NCI-H2227 (cell line): ENCODE measurements around the gene PARN.
A peak's percentile ranks its signal among the peaks of the same experiment; 100 is the strongest.
"Not testable (repeated sequence)": the region's sequence is repeated elsewhere in the genome, so short reads cannot be mapped to it uniquely, and the experiment has no call there.

Experiments
- DNase-seq: peaks from one replicate; lab custom pipeline; 2025; ENCODE audit not compliant: unreplicated experiment; lab: John Stamatoyannopoulos, UW

PARN gene

DNA sequence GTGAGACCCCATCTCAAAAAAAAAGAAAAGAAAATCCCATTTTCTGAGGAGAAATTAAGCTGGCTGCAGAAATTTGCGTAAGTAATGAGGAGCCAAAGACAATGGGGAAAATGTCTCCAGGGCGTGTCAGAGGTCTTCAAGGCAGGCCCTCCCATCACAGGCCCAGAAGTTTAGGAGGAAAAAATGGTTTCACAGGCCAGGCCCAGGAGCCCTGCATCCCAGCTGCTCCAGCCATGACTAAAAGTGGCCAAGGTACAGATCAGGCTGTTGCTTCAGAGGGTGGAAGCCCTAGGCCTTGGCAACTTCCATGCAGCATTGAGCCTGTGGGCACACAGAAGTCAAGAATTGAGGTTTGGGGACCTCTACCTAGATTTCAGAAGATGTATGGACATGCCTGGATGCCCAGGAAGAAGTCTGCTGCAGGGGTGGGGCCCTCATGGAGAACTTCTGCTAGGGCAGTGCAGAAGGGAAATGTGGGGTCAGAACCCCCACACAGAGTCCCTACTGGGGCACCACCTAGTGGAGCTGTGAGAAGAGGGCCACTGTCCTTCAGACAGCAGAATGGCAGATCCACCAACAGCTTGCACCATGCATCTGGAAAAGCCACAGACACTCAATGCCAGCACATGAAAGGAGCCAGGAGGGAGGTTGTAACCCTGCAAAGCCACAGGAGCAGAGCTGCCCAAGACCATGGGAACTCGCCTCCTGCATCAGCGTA, 55.2 kb downstream of the PARN start:
- DNase-seq = not testable (repeated sequence)

DNA sequence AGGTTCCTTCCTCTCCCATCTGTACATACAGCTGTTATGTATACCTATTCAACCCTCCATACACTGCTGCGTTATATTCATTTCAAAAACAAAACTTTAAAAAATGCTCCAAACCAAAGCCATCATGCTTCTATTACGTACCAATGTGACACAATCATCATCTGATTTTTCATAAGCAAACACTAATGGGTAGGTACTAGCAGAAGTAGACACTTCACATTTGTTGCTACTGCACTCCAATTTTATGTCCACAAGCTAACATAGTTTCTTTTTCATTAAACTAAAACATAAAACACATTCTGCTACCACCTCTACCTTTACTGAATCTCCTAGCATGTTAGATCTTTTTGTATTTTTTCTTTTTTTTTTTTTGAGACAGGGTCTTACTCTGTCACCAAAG, 57.5 kb downstream of the PARN start:
- no peak for DNase-seq

DNA sequence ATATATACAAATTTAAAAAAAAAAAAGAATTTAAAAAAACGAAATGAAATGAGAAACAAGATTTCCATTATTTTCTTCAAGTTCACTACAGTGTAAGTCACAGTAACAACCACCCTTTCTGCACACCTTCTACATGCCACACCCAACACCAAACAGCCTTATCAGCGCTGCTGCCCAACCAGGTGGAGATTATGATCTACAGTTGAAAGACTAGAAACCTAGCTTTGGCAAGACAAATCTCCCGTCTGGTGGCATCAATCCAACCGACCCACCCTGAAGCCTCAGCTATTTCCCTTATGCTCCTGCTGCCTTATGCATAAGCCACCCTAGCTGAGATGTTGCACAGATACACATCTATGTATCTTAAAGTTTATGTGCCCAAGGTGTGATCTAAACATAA, 60.8 kb downstream of the PARN start:
- DNase-seq = no peak

DNA sequence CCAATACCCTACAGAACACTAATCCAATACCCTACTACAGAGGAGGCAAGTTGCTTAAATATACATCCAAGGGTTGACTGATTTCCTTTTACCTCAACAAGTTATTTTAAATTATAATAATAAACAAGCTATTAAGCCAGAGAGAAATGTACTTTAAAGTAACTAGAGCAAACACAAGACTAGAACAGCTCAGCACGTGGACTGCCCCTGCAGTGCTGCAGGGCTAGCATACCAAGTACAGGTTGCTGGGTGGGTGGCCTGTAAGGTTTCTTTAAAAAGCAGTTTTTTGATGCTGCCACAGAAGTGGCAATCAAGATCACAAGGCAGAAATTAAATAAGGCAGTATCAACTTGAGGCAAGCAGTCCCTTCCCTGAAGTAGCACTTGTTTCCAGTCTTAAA, 63.5 kb downstream of the PARN start:
- no peak for DNase-seq

DNA sequence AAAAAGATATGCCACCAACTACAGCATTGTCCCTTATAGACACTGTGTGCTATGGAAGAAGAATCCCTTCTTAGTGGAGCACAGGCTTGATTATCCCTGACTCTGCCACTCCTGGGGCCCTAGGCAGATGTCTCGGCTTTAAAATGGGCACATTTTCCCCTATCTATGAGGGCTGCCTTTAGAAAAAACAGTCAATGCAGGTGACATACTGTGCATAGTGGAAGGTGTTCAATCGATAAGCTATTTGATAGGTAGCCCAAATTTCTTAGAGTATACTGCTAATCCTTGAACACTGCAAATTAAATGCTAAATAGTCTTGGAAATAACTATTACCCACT, 64.4 kb downstream of the PARN start:
- DNase-seq = no peak

DNA sequence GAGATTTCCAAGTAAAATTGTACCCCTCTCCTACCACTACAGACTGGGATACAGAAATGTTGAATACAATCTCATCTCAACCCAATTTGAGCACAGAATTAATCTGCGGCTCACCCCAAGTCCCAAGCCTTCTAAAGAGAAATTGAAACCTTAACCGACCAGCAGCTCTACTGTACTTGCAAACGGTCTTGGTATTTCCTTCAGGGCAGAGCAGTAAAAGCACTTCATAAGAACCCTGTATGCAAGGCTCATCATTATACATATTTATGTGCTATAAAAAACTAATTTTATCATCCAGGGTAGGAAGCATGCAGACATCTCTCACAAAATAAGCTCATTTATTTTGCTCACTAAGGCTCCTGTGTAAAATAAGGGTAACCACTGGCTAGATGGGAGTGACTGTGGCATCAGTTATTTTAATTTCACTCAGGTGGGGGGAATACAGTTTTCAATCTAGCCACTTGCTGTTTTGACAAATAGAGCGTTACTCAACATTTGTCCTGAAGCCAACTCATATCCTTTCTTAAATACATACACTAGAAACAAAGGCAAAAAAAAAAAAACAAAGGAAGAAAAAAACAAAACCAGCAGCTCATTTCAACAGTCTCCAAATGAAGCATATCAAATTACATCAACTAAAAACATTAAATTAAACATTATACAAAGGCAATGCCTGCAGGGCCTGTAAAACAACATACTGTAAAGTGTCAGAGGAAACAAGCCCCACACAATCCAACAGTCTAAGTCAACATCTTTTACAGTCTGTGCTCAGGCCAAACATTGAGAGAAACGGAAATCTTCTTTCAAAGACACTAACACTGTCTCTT, 65.0 kb downstream of the PARN start:
- DNase-seq = no peak

DNA sequence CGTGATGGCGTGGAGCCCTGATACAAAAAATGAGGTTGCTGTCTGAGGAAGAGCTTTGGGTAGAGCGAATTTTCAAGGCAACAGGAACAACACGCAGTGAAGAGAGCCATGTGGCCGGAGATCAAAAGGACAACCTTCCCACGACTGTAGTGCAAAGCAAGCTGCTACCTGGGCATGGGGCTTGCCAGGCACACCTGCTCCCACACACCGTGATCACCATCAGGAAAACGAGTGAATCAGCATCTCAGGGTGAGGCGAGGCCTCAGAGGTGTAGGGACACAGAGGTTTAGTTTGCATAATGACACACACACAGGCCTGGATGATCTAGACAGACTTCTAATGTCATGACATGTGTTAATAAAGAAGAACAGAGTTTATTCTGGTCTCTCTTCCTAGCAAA, 65.7 kb downstream of the PARN start:
- DNase-seq = no peak

DNA sequence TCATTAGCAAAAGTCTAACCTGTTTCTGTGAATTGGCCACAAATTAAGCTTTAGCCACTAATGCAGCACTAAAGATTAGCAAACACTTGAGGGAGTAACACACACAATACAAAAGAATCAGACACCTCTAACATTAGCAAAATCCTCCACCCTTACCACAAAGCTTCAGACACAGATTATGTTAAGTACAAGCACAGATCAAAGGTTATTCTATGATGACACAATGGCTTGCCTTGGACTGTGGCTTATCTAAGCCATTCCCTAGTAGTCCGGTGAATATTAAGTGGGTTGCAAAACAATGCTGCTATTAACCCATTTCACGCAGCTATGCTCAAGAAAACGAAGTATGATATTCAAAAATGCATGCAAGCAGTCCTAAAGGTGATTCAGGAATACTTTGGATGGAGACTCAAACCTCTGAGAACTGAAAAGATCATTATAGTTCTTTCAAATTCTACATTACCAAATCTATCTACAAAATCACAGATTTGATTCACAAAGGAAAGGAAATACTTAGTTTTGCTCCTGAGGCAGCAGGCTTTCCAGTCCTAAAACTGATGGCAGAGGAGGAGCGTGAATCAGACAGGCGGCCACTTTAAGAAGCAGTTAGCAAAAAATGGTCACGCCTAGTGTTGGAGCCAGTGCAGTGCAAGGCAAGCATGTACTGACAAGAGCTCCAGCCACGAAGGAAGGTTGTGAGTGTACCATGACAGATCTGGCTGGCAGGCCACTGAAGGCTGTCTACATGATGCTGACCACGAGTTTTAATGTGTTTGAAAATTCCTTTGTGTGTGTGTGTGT, 67.2 kb downstream of the PARN start:
- peak; percentile 62 for DNase-seq

DNA sequence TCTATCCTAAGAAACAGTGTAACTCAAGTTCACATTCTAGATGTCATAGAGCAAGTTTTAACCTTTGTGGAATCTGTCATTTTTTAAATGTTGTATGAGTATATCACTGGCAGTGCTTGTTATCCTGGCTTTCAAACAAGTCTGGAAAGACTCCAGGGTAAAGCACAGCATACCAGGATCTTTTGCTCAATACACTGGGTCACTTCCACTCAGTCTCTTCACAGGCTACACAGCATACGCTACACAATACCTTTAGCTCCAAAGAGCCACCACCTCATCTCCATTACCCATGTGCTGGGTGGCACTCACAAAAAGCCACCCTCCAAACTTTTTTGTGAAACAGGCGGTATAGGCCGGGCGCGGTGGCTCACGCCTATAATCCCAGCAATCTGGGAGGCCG, 69.5 kb downstream of the PARN start:
- no peak for DNase-seq

DNA sequence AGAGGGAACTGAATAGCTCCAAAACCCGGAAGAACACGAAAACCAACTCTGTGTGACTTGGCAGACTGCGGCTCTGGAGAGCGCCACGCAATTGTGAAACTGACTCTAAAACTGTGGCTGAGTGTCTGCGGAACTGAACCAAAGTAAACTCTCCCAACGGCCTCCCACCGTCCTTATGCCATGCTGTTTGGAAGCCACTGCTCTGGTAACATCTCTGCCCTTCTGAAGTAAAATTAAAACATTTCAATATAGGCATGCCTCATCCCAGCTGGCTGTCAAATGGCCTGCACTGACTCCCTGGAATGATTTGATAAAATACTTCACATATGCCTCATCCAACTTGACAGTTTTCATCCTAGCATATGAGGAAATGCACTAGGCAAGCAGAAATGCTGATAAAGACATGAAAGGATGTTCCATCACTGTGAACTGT, 70.2 kb downstream of the PARN start:
- no peak for DNase-seq

DNA sequence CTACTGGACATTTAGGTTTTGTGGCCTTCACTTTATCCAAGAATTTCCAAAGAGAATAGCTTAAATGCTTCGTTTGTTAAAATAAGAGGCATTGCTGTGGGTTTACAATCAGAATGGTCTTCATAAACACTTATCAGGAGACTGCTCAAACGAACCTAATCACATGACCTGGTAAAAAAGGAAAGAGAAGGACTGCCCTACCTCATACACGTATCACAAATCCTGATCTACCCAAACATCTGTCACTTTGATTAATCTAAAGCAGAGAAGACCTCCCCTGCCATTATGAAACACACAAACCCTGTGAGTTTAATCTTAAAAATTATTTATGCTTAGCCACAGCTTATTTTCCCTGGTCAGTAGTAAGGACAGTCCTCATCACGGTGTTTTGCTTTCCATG, 76.6 kb downstream of the PARN start:
- no peak for DNase-seq

DNA sequence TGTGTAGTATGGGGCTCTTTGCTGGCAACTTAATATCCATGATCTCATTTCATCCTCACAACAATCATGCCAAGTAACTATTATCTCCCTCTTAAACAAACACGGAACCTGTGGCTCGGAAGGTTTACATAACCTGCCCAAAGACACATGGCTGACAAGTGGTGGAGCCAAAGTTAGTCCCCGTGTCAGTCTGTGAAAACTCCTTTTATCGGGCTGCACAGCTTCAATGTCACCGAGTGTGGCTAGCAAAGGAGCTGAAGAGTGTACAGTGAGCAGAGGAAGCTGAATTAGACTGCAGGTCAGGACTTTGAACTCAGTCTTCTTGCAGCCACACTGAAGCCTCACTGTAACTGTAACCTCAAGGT, 80.3 kb downstream of the PARN start:
- DNase-seq = peak; percentile 82

DNA sequence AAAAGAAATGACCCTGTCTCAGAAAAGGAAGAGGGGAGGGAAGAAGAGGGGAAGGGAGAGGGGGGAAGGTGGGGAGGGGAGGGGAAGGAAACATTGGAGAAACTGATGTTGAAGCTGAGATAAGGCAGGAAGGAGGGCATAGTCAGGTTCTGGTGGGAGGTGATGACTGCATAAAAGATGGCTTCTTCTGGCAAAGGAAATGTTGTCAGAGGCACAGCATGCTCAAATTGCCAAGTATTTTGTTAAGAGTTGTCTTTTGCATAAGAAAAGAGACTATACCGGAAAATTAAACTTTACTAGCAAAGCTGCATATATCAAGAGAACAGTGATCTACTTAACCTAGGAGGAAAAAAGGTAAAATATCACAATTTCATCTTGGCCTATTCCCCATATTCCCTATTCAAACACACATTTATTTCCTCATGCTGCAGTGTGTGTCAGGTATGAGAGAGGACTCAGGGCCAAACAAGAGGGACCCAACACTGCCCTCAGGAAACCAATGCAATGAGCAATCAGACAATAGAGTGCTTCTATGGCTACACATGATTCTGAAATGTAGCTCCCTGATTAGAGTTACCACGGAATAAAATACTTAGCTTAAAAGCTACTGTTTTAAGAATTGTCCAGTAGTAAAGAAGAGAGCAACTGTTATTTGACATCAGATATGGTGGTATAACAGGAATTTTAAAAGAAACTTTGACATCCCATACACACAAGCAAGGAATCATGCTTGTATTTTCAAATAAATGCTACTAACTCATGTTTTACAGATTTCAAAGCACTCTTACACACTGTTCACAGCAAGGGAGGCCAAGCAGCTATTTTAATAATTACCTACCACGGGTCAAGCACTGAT, 80.9 kb downstream of the PARN start:
- DNase-seq = no peak

DNA sequence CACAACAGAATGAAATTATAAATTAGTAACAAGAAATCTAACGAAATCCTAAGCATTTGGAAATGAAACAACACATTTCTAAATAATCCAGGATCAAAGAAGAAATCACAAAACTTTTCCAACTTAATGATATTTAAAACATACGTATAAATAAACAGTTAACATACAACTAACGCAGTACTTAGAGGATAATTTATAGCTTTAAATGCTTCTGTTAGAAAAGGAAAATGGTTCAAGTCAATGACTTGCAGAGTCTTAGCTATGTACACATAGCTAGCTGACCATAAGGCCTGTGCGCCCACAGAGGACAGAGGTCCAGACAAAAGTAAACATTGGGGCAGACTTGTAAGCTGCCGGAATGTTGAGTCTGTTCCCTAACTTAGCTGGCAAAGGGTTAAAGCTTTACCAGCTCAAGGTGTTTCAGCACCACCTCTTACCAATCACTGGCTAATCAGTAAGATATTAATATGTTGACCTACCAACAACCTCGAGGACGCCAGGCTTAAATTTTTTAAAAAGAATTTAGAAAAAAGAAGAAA, 84.6 kb downstream of the PARN start:
- no peak for DNase-seq

DNA sequence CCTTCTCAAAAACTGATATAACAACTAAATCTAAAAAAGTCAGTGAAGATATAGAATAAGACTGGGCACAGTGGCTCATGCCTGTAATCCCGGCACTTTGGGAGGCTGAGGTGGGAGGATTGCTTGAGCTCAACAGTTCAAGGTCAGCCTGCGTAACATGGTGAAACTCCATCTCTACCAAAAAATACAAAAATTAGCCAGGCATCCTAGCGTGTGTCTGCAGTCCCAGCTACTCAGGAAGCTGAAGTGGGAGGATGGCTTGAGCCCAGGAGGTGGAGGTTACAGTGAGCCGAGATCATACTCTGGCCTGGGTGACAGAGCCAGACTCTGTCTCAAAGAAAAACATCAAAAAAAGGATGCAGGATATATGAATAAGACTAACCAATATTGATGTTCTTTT, 85.2 kb downstream of the PARN start:
- not testable (repeated sequence) for DNase-seq

DNA sequence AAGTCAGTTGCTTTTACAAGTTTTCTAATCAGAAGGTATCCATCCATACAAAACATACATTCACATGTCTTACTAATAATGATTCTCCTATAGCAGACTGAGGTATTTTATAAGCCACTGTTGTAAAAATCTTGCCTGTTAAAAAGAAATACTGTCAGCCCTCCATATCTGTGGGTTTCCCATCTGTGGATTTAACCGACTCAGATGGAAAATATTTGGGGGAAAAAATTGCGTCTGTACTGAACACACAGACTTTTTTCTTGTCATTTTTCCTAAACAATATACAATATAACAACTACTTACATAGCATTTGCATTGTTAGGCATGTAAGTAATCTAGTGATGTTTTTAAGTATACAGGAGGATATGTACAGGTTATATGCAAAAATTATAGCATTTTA, 90.4 kb downstream of the PARN start:
- no peak for DNase-seq

DNA sequence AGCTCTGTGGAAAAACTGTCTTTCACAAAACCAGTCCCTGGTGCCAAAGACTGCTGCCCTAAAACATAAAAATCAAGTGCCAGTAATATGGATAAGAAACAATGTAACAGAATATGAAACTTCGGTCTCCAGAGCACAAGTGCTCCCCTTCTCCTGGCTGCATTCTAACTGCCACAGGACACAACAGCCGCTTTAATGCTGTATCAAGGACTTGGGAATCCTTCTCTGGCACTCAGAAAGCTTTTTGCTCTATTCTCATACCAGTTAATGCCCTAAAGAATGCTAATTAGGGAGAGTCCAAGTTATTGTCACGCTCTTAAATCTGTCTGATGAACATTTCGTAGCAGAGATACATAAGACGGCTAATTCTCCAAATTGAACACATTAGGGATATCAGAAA, 90.9 kb downstream of the PARN start:
- DNase-seq = no peak

DNA sequence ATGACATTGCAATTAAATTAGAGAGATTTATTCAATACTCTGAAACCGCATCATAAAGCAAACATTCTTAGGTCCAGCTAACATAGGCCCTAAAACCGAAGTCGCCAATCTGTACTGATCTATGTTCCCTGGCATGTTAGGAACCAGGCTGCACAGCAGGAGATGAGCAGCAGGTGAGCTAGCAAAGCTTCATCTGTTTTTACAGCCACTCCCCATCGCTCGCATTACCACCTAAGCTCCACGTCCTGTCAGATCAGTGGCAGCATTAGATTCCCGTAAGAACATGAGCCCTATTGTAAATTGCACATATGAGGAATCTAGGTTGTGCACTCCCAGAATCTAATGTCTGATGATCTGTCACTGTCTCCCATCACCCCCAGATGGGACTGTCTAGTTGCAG, 91.5 kb downstream of the PARN start:
- DNase-seq = no peak

DNA sequence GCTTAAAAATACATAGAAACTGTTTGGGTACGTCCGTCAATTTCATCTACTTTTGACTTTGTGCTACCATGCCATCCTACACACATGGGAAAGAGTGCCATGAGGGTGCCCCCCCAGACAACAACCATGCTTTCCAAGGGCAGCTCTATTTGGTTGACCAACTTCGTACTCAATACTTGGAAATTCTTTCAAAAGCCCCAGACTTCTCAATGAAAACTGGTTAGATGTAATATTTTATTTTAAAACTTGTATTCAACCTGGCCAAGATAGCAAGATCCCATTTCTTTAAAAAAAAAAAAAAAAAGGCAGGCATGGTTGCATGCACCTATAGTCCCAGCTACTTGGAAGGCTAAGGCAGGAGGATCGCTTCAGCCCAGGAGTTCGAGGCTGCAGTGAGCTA, 98.4 kb downstream of the PARN start:
- no peak for DNase-seq

DNA sequence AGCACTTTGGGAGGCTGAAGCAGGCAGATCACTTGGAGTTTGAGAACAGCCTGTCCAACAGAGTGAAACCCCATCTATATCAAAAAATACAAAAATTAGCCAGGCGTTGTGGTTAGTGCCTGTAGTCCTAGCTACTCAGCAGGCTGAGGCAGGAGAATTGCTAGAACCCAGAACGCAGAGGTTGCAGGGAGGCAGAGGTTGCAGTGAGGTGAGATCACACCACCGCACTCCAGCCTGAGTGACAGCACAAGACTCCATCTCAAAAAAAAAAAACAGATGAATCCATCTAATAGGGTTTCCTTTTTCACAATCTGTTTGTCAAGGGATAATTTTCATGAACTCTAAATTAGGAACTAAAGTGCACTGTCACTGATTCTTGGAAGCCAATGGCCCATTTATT, 99.0 kb downstream of the PARN start:
- DNase-seq = no peak

DNA sequence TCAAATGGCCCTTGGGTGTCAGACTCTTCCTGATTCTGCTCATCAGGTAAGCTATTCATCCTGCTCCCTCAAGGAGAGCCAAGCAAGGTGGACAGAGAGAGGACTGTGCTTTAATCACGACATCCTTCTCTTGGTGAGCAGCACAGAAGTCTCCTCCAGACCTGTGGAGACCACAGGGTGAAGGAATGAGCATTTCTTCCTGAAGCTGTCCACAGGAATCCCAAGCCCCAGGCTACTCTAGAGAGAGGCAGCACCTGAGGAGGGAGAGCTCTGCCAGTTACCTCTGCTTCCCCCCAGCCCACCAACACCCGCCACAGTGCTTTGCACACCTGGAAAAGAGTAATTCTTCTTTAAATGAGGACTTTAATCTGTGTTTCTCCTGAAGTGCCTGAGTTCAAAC, 100.0 kb downstream of the PARN start:
- DNase-seq = no peak
